ENCODE data around the gene SLC4A7.

Gene SLC4A7

GRCh38 chr3:27325419-27325818 lies 158.8 kb downstream of the SLC4A7 start:
- no peak for DNase-seq (ENCODE audit: low read depth)

- DNase-seq (ENCODE audit: low read depth), result no peak
Observed at GRCh38 chr3:27324686-27325085, 159.5 kb downstream of the SLC4A7 start.

- DNase-seq (ENCODE audit: low read depth), result no peak
Observed at GRCh38 chr3:27323087-27323570, 161.1 kb downstream of the SLC4A7 start.

All from stimulated activated CD8-positive, alpha-beta memory T cell treated with anti-CD3 and anti-CD28 coated beads, Interleukin-7, amount 100 ng/mL, for 24 hours (primary cell).